ENCODE results near the gene PPP1R7. TPM values are rescaled to one million over a fixed set of nuclear protein-coding genes. Genes with fewer than 3 reads are reported as not detected.
"Not testable (repeated sequence)": the region's sequence is repeated elsewhere in the genome, so short reads cannot be mapped to it uniquely, and the experiment has no call there.

Gene PPP1R7
- total RNA-seq, 1 experiment from 2014 or later: 49.1 TPM

GRCh38 chr2:241195506-241196130 is 45.4 kb downstream of the PPP1R7 start:
- POLR2A ChIA-PET: interaction anchor here (0.5 kb wide), 1 partner anchor 78 kb away, joined by 3 read pairs; no protein-coding TSS in a partner anchor
- DNase-seq (ENCODE audit: low spot score) (no peak), ATAC-seq (no peak)
- H3K36me3 Mint-ChIP-seq: no peaks in the 10 kb centered on the region
- CTCF ChIA-PET: no interaction called here
- H3K9me3 Mint-ChIP-seq: no peaks in the 10 kb centered on the region
- H3K27ac Mint-ChIP-seq: no peak overlapping the region; the same call in 1 of the 2 replicates
- no peak for TF ChIP-seq FOXP4 (CRISPR knock-in tag; IDR thresholded peaks at IDR 0.05)
- no peak for TF ChIP-seq SMAD3 (CRISPR knock-in tag; IDR thresholded peaks at IDR 0.05; ENCODE audit: borderline replicate concordance)
- no peak for TF ChIP-seq GTF2I (CRISPR knock-in tag; conservative IDR thresholded peaks at IDR 0.05)
- TF ChIP-seq CBFB (CRISPR knock-in tag; IDR thresholded peaks at IDR 0.05; ENCODE audit: low read depth): no peak
- TF ChIP-seq SMAD4 (CRISPR knock-in tag; IDR thresholded peaks at IDR 0.05): no peak
- TF ChIP-seq ZNF121 (CRISPR knock-in tag; IDR thresholded peaks at IDR 0.05): no peak
- no peak for TF ChIP-seq ZNF232 (CRISPR knock-in tag; IDR thresholded peaks at IDR 0.05)
- TF ChIP-seq TEAD4 (CRISPR knock-in tag; IDR thresholded peaks at IDR 0.05): no peak
- no peak for TF ChIP-seq NR3C1 (CRISPR knock-in tag; conservative IDR thresholded peaks at IDR 0.05; ENCODE audit: low read depth)
- no peak for TF ChIP-seq IRF1 (CRISPR knock-in tag; IDR thresholded peaks at IDR 0.05)
- TF ChIP-seq ZNF671 (CRISPR knock-in tag; IDR thresholded peaks at IDR 0.05): no peak
- TF ChIP-seq ATF1 (CRISPR knock-in tag; IDR thresholded peaks at IDR 0.05): no peak
- no peak for TF ChIP-seq PREB (CRISPR knock-in tag; IDR thresholded peaks at IDR 0.05; ENCODE audit: borderline replicate concordance)
- TF ChIP-seq CTCF (IDR thresholded peaks at IDR 0.05): no peak
- no peak for TF ChIP-seq USF1 (CRISPR knock-in tag; IDR thresholded peaks at IDR 0.05)
- no peak for TF ChIP-seq RELA (CRISPR knock-in tag; IDR thresholded peaks at IDR 0.05; ENCODE audit: borderline replicate concordance)
- no peak for TF ChIP-seq PRDM15 (CRISPR knock-in tag; IDR thresholded peaks at IDR 0.05)
- no peak overlapping the region for H3K4me3 Mint-ChIP-seq
- no peaks in the 10 kb centered on the region for H3K27me3 Mint-ChIP-seq (ENCODE audit: low read depth)
- H3K4me1 Mint-ChIP-seq: 0 out of 2 replicates have a peak, but pooled peaks cover 3% of the 10 kb centered on the region

- H3K27me3 Mint-ChIP-seq (ENCODE audit: low read depth); ATAC-seq; H3K4me3 Mint-ChIP-seq; DNase-seq (ENCODE audit: low spot score); H3K36me3 Mint-ChIP-seq; H3K27ac Mint-ChIP-seq; H3K4me1 Mint-ChIP-seq; POLR2A ChIA-PET; H3K9me3 Mint-ChIP-seq; CTCF ChIA-PET: not testable (repeated sequence)
Measured at GRCh38 chr2:241197246-241197645, 47.0 kb downstream of the PPP1R7 start.

Data from WTC11 (cell line).